ENCODE results near the gene FUS.

- TF ChIP-seq CREB5 (CRISPR knock-in tag; IDR thresholded peaks at IDR 0.05; ENCODE audit: low read depth): no peak
- no peak for TF ChIP-seq PATZ1 (CRISPR knock-in tag; IDR thresholded peaks at IDR 0.05; ENCODE audit: borderline replicate concordance)
- TF ChIP-seq ARNTL (CRISPR knock-in tag; IDR thresholded peaks at IDR 0.05; ENCODE audit: borderline replicate concordance, low read depth): no peak
- no peak for TF ChIP-seq ESRRG (CRISPR knock-in tag; IDR thresholded peaks at IDR 0.05)
Observed at GRCh38 chr16:31134091-31134571, 45.8 kb upstream of the FUS start.
